ENCODE results near the gene PCDHB6.
"Not testable (repeated sequence)": the region's sequence is repeated elsewhere in the genome, so short reads cannot be mapped to it uniquely, and the experiment has no call there.

PCDHB6 gene

DNA sequence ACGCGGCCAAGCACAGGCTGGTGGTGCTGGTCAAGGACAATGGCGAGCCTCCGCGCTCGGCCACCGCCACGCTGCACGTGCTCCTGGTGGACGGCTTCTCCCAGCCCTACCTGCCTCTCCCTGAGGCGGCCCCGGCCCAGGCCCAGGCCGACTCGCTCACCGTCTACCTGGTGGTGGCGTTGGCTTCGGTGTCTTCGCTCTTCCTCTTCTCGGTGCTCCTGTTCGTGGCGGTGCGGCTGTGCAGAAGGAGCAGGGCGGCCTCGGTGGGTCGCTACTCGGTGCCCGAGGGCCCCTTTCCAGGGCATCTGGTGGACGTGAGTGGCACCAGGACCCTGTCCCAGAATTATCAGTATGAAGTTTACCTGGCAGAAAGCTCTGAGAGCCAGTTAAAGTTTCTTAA lies 8.0 kb downstream of the PCDHB6 start:
- not testable (repeated sequence) for DNase-seq (ENCODE audit: low read depth, low spot score)

DNA sequence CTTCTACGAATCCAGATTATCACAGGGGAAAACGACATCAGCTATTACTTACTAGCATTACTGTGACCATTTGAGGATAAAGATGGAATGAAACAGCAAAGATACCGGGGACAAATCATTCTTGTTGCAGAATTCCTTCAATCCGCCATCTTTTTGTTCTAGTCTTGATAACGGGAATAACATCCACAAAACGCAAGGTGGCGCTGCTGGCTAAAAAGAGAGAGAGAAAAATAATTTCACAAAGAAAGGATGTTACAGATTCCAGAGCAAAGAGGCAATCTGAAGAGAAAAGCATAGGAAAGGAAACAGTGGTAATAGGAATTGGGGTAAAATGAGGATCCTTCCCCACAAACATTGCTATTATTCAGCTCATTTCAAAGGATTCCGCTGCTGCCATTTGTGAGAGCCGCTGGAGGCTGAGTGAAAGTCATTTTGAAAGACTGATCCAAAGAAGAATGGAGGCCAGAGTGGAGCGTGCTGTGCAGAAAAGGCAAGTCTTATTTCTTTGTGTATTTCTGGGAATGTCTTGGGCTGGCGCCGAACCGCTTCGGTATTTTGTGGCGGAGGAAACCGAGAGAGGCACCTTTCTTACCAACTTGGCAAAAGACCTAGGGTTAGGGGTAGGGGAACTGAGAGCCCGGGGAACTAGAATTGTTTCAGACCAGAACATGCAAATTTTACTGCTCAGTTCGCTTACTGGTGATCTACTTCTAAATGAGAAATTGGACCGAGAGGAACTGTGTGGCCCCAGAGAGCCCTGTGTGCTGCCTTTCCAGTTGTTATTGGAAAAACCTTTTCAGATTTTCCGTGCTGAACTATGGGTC lies 22.7 kb downstream of the PCDHB6 start, which contains the start of gene PCDHB7:
TSS of gene PCDHB7 (plus strand) at position 264 of the 824 bp plus-strand sequence. CDS start at position 456, 192 bp downstream.
- no peak for DNase-seq (ENCODE audit: low read depth, low spot score)

DNA sequence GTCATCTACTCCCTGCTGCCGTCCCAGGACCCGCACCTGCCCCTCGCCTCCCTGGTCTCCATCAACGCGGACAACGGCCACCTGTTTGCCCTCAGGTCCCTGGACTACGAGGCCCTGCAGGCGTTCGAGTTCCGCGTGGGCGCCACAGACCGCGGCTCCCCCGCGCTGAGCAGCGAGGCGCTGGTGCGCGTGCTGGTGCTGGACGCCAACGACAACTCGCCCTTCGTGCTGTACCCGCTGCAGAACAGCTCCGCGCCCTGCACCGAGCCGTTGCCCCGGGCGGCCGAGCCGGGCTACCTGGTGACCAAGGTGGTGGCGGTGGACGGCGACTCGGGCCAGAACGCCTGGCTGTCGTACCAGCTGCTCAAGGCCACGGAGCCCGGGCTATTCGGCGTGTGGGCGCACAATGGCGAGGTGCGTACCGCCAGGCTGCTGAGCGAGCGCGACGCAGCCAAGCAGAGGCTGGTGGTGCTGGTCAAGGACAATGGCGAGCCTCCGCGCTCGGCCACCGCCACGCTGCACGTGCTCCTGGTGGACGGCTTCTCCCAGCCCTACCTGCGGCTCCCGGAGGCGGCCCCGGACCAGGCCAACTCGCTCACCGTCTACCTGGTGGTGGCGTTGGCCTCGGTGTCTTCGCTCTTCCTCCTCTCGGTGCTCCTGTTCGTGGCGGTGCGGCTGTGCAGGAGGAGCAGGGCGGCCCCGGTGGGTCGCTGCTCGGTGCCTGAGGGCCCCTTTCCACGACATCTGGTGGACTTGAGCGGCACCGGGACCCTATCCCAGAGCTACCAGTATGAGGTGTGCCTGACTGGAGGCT lies 24.6 kb downstream of the PCDHB6 start:
- not testable (repeated sequence) for DNase-seq (ENCODE audit: low read depth, low spot score)

DNA sequence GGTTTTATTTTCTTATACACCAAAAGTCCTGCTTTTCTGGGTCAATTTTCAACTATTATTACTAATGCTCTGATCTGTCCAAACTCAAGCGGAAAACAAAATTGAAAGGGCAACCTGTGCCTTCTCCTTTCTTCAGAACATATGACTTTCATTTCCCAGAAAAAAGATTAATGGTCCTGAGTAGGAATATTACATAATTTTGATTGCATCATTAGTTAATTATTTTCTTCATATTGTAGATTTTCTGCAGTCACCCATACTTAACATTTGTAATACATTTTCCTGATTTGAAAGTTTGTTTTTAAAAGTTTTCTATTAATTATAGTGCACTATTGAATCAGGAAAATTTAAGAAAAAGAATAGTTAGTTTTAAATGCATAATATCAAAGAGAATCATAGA lies 26.1 kb downstream of the PCDHB6 start:
- no peak for DNase-seq (ENCODE audit: low read depth, low spot score)

DNA sequence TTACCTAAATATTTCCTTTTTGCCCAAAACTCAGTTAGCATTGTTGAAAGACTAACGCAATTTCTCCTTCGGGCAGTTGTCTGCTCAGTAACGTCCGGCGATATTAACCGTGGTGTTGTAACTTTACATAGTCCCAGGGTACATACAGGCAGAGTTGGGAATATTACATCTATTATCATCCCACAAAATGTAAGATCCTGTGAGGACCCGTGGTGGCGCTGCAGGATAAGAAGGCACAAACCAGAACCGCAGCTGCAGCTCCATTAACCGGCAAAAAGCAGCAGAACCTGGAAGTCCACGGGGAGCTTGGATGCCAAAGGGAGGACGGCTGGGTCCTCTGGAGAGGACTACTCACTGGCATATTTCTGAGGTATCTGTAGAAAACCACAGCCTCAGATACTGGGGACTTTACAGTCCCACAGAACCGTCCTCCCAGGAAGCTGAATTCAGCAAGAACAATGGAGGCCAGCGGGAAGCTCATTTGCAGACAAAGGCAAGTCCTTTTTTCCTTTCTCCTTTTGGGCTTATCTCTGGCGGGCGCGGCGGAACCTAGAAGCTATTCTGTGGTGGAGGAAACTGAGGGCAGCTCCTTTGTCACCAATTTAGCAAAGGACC lies 27.8 kb downstream of the PCDHB6 start, which contains the start of gene PCDHB8:
TSS of gene PCDHB8 (plus strand) at position 214 of the 615 bp plus-strand sequence. CDS start at position 459, 245 bp downstream.
- DNase-seq (ENCODE audit: low read depth, low spot score), result not testable (repeated sequence)

DNA sequence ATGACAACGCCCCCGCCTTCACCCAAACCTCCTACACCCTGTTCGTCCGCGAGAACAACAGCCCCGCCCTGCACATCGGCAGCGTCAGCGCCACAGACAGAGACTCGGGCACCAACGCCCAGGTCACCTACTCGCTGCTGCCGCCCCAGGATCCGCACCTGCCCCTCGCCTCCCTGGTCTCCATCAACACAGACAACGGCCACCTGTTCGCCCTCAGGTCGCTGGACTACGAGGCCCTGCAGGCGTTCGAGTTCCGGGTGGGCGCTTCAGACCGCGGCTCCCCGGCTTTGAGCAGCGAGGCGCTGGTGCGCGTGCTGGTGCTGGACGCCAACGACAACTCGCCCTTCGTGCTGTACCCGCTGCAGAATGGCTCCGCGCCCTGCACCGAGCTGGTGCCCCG lies 29.5 kb downstream of the PCDHB6 start:
- DNase-seq (ENCODE audit: low read depth, low spot score), result not testable (repeated sequence)

DNA sequence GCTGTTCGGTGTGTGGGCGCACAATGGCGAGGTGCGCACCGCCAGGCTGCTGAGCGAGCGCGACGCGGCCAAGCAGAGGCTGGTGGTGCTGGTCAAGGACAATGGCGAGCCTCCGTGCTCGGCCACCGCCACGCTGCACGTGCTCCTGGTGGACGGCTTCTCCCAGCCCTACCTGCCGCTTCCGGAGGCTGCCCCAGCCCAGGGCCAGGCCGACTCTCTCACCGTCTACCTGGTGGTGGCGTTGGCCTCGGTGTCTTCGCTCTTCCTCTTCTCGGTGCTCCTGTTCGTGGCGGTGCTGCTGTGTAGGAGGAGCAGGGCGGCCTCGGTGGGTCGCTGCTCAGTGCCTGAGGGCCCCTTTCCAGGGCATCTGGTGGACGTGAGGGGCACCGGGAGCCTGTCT lies 30.0 kb downstream of the PCDHB6 start:
- not testable (repeated sequence) for DNase-seq (ENCODE audit: low read depth, low spot score)

DNA sequence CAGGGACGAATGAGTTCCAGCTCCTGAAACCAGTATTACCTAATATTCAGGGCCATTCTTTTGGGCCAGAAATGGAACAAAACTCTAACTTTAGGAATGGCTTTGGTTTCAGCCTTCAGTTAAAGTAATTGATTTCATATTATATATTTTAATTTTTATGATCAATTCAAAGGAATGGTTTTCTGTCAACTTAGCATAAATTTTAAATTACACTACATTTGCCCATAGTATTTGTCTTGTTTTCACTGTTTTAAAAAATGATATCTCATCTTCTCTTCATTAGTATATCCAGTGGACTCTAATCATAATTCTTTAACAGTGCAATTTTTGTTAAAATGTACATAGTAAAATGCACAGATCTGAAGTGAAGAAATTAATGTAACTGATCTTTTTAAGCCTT lies 30.5 kb downstream of the PCDHB6 start:
- no peak for DNase-seq (ENCODE audit: low read depth, low spot score)

DNA sequence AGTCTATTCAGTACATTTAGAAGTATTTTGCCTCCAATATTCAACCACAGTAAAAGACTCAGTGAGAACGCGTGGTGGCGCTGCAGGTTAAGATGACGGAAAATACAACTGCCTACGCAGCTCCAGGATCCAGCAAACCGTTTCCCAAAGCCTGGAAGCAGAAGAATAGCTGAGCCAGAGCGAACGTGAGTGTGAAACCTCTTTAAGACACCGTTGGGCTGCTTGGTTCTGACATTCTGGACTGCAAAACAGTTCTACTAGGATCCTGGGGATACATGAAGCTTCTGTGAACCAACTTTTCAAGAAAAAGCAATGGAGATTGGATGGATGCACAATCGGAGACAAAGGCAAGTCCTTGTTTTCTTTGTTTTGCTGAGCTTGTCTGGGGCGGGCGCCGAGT lies 32.4 kb downstream of the PCDHB6 start, which contains the start of gene PCDHB16:
TSS of gene PCDHB16 (plus strand) at position 140 of the 400 bp plus-strand sequence. CDS start at position 313, 173 bp downstream.
- DNase-seq (ENCODE audit: low read depth, low spot score), result no peak

DNA sequence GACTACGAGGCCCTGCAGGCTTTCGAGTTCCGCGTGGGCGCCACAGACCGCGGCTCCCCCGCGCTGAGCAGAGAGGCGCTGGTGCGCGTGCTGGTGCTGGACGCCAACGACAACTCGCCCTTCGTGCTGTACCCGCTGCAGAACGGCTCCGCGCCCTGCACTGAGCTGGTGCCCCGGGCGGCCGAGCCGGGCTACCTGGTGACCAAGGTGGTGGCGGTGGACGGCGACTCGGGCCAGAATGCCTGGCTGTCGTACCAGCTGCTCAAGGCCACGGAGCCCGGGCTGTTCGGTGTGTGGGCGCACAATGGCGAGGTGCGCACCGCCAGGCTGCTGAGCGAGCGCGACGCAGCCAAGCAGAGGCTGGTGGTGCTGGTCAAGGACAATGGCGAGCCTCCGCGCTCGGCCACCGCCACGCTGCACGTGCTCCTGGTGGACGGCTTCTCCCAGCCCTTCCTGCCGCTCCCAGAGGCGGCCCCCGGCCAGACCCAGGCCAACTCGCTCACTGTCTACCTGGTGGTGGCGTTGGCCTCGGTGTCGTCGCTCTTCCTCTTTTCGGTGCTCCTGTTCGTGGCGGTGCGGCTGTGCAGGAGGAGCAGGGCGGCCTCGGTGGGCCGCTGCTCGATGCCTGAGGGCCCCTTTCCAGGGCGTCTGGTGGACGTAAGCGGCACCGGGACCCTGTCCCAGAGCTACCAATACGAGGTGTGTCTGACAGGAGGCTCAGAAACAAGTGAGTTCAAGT lies 34.4 kb downstream of the PCDHB6 start:
- DNase-seq (ENCODE audit: low read depth, low spot score), result not testable (repeated sequence)

DNA sequence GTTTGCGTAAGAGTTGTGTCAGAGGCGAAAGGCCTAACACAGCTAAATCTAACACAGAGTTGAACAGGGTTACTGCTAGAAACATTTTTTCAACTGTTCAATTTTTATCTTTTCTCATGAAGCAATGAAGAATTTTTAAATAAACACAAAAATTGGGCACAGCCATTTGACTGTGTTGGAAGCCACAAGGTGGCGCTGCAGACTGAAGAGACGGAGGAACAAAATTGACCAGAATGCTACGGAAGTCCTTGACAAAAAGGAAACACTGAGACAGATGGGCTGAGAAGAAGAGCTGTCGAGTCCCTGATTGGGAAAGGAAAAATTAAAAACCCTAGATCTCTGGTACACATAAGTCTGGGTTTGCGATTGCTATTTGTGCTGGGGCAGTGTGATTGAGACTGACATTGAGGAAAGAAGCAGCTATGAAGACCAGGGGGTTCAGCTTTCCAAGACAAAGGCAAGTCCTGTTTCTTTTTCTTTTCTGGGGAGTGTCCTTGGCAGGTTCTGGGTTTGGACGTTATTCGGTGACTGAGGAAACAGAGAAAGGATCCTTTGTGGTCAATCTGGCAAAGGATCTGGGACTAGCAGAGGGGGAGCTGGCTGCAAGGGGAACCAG lies 37.1 kb downstream of the PCDHB6 start, which contains the start of gene PCDHB9:
TSS of gene PCDHB9 (plus strand) at position 265 of the 616 bp plus-strand sequence. CDS start at position 423, 158 bp downstream.
- DNase-seq (ENCODE audit: low read depth, low spot score), result no peak

DNA sequence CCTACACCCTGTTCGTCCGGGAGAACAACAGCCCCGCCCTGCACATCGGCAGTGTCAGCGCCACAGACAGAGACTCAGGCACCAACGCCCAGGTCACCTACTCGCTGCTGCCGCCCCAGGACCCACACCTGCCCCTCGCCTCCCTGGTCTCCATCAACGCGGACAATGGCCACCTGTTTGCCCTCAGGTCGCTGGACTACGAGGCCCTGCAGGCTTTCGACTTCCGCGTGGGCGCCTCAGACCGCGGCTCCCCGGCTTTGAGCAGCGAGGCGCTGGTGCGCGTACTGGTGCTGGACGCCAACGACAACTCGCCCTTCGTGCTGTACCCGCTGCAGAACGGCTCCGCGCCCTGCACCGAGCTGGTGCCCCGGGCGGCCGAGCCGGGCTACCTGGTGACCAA lies 38.8 kb downstream of the PCDHB6 start:
- DNase-seq (ENCODE audit: low read depth, low spot score), result not testable (repeated sequence)

DNA sequence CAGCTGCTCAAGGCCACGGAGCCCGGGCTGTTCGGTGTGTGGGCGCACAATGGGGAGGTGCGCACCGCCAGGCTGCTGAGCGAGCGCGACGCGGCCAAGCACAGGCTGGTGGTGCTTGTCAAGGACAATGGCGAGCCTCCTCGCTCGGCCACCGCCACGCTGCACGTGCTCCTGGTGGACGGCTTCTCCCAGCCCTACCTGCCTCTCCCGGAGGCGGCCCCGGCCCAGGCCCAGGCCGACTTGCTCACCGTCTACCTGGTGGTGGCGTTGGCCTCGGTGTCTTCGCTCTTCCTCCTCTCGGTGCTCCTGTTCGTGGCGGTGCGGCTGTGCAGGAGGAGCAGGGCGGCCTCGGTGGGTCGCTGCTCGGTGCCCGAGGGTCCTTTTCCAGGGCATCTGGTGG lies 39.3 kb downstream of the PCDHB6 start:
- DNase-seq (ENCODE audit: low read depth, low spot score), result not testable (repeated sequence)

DNA sequence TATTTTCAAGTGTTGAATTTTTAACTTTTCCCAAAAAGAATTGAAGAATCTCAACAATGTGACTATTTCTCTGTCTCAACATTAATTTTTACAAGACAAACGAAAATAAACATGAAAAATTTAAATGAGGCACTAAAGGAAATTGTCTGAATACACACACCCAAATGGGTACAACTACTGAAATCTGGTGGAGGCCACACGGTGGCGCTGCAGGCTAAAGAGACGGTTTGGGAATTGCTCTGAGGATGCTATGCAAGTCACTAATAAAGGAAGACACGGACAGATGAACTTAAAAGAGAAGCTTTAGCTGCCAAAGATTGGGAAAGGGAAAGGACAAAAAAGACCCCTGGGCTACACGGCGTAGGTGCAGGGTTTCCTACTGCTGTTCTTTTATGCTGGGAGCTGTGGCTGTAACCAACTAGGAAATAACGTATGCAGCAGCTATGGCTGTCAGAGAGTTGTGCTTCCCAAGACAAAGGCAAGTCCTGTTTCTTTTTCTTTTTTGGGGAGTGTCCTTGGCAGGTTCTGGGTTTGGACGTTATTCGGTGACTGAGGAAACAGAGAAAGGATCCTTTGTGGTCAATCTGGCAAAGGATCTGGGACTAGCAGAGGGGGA lies 42.4 kb downstream of the PCDHB6 start, which contains the start of gene PCDHB10:
TSS of gene PCDHB10 (plus strand) at position 244 of the 616 bp plus-strand sequence. CDS start at position 444, 200 bp downstream.
- DNase-seq (ENCODE audit: low read depth, low spot score), result no peak

DNA sequence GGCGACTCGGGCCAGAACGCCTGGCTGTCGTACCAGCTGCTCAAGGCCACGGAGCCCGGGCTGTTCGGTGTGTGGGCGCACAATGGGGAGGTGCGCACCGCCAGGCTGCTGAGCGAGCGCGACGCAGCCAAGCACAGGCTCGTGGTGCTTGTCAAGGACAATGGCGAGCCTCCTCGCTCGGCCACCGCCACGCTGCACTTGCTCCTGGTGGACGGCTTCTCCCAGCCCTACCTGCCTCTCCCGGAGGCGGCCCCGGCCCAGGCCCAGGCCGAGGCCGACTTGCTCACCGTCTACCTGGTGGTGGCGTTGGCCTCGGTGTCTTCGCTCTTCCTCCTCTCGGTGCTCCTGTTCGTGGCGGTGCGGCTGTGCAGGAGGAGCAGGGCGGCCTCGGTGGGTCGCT lies 44.5 kb downstream of the PCDHB6 start:
- DNase-seq (ENCODE audit: low read depth, low spot score), result not testable (repeated sequence)

DNA sequence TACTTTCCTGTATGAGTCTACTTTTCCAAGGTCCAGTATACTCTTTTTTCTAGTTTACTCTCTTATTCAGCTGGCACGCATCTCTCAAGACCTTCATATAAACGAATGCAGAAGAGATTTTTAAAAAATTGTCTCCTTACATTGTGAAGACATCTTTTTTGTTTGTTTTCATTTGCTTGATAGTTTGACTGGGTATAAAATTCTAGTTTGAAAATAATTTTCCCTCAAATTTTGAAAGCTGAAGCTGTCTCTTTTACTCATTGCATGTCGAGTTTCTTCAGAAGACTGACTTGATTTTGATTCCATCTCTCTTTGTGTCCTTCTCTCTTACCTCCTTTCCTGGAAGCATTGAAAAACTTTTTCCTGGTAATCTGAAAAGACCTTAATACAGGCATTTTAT lies 46.5 kb downstream of the PCDHB6 start:
- DNase-seq (ENCODE audit: low read depth, low spot score), result no peak

DNA sequence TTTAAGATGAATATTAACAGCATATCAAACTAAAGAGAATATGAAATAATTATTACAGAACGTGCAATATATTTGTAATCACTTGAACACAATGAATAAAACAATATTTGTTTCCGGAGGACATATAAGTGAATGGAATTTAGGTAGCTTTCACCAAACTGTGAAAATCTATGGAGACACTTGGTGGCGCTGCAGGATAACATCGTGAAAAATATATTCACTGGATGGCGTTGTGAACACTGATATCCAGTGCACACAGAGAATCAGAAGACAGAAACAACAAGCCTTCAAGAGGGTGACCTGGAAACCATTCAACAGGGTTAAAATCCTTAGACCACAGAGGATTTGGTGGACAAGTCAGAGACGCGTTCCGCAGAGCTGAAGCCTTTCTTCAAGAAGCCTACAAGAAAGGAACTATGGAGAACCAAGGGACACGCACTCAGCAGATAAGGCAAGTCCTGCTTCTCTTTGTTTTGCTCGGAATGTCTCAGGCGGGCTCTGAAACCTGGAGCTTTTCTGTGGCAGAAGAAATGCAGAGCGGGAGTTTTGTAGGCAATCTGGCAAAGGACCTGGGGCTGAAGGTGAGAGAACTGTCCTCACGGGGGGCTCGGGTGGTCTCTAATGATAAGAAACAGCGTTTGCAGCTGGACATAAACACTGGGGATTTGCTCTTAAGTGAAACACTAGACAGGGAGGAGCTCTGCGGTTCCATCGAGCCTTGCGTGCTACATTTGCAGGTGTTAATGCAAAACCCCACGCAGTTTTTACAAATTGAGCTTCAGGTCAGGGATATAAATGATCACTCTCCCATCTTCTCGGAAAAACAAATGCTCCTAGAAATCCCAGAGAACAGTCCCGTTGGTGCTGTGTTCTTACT lies 49.7 kb downstream of the PCDHB6 start, which contains the start of gene PCDHB11:
TSS of gene PCDHB11 (plus strand) at position 269 of the 877 bp plus-strand sequence. CDS start at position 417, 148 bp downstream.
- DNase-seq (ENCODE audit: low read depth, low spot score), result no peak

DNA sequence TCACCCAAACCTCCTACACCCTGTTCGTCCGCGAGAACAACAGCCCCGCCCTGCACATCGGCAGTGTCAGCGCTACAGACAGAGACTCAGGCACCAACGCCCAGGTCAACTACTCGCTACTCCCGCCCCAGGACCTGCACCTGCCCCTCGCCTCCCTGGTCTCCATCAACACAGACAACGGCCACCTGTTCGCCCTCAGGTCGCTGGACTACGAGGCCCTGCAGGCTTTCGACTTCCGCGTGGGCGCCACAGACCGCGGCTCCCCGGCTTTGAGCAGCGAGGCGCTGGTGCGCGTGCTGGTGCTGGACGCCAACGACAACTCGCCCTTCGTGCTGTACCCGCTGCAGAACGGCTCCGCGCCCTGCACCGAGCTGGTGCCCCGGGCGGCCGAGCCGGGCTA lies 51.3 kb downstream of the PCDHB6 start:
- DNase-seq (ENCODE audit: low read depth, low spot score), result not testable (repeated sequence)

DNA sequence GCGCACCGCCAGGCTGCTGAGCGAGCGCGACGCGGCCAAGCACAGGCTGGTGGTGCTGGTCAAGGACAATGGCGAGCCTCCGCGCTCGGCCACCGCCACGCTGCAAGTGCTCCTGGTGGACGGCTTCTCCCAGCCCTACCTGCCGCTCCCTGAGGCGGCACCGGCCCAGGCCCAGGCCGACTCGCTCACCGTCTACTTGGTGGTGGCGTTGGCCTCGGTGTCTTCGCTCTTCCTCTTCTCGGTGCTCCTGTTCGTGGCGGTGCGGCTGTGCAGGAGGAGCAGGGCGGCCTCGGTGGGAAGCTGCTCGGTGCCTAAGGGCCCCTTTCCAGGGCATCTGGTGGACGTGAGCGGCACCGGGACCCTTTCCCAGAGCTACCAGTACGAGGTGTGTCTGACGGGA lies 51.8 kb downstream of the PCDHB6 start:
- DNase-seq (ENCODE audit: low read depth, low spot score), result not testable (repeated sequence)

Data from brain pericyte (primary cell).